Suprapubic skin (tissue), 4 donors: ENCODE data around the gene PTPRZ1. TPM values are rescaled to one million over a fixed set of nuclear protein-coding genes. Genes with fewer than 3 reads are reported as not detected.

ENCODE experiments used
- DNase-seq, 2 donors: peaks; one replicate each; pipeline ENCODE4 v3.0.0-alpha.2; 2019; ENCODE audit warnings: low spot score in 2 of 2
- H3K27ac ChIP-seq: fragments of 200-600 bp; sonication (generic); one replicate; pipeline ENCODE4 v1.5.1; 2019
- H3K27me3 ChIP-seq: fragments of 200-600 bp; sonication (generic); one replicate; pipeline ENCODE4 v1.5.1; 2019
- H3K36me3 ChIP-seq: fragments of 200-600 bp; sonication (generic); one replicate; pipeline ENCODE4 v1.5.1; 2019
- H3K4me1 ChIP-seq: fragments of 200-600 bp; sonication (generic); one replicate; pipeline ENCODE4 v1.5.1; 2019
- H3K4me3 ChIP-seq: fragments of 200-600 bp; sonication (generic); one replicate; pipeline ENCODE4 v1.5.1; 2019; ENCODE audit warnings: mild to moderate bottlenecking
- H3K9me3 ChIP-seq: fragments of 200-600 bp; sonication (generic); one replicate; pipeline ENCODE4 v1.5.1; 2019
- EP300 ChIP-seq: sonication (generic); formaldehyde crosslinking; IDR thresholded peaks from one replicate; pipeline ENCODE4 v1.6.1; 2017; ENCODE audit warnings: antibody characterized with exemption
- POLR2A ChIP-seq, 2 donors: fragments of 450-650 bp; IDR thresholded peaks; one replicate each; pipeline ENCODE4 v1.6.1; 2017; ENCODE audit warnings: antibody characterized with exemption in 2 of 2, mild to moderate bottlenecking in 2 of 2, moderate library complexity in 2 of 2
- POLR2AphosphoS5 ChIP-seq, 3 donors: sonication (generic); formaldehyde crosslinking; IDR thresholded peaks; one replicate each; pipeline ENCODE4 v1.6.1; 2017; ENCODE audit warnings: antibody characterized with exemption in 3 of 3
- WGBS: methylation state at CpG from one replicate; pipeline ENCODE4 v1.1.5; 2018; 5-methylcytosine and 5-hydroxymethylcytosine counted together
- total RNA-seq, 4 donors: library from RNA; depleted of rRNA; stranded (reverse); fragments of >200 nt; gene quantifications; one replicate each; pipeline ENCODE4 v1.1.0, GENCODE V29; 2016
- TF ChIP-seq, protein P1 (sequence below), 2 donors: fragments of 200-600 bp in 1 of 2; fragments of 450-650 bp in 1 of 2; sonication (generic) in 1 of 2; IDR thresholded peaks; one replicate each; pipeline ENCODE4 v1.5.1; 2016 to 2019; ENCODE audit warnings: antibody characterized with exemption in 2 of 2, mild to moderate bottlenecking in 1 of 2, moderate library complexity in 1 of 2

The PTPRZ1 gene
- total RNA-seq, 4 donors from 2014 or later = 47.4 to 88.0 (median 57.5) TPM

- Histone ChIP-seq H3K9me3 (no peaks in the 10 kb centered on the region), H3K36me3 (peaks cover 15% of the 10 kb centered on the region), H3K4me1 (no peaks in the 10 kb centered on the region), H3K27ac (no peak overlapping the region), H3K4me3 (no peak overlapping the region), H3K27me3 (no peaks in the 10 kb centered on the region)
- WGBS = 95% methylated on average over 1 of the region's 1 CpG
- DNase-seq = no peak
- TF ChIP-seq, protein P1, sequence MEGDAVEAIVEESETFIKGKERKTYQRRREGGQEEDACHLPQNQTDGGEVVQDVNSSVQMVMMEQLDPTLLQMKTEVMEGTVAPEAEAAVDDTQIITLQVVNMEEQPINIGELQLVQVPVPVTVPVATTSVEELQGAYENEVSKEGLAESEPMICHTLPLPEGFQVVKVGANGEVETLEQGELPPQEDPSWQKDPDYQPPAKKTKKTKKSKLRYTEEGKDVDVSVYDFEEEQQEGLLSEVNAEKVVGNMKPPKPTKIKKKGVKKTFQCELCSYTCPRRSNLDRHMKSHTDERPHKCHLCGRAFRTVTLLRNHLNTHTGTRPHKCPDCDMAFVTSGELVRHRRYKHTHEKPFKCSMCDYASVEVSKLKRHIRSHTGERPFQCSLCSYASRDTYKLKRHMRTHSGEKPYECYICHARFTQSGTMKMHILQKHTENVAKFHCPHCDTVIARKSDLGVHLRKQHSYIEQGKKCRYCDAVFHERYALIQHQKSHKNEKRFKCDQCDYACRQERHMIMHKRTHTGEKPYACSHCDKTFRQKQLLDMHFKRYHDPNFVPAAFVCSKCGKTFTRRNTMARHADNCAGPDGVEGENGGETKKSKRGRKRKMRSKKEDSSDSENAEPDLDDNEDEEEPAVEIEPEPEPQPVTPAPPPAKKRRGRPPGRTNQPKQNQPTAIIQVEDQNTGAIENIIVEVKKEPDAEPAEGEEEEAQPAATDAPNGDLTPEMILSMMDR (IDR thresholded peaks at IDR 0.05) = no peak
- TF ChIP-seq POLR2A (IDR thresholded peaks at IDR 0.05) (no peak), EP300 (no peak), POLR2AphosphoS5 (IDR thresholded peaks at IDR 0.05) (no peak)
Observed at GRCh38 chr7:122094549-122094948, 221.6 kb downstream of the PTPRZ1 start.

DNA sequence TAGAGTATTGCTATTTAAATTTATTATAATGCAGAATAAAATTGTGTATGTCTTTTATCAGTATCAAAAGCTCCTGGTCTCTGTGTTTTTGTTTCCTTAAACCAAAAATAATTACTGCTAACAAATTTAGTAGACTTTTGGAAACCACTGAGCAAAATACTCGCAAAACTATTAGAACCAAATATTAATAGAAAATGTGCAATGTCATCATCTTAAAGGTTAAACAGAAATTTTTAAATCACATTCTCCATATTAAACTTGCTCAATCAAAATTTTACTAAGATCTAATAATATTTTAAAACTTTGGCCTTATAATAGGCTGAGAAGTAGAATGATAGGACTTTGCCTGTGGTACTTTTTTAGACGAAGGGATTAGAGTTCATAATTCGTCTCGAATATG, 222.7 kb downstream of the PTPRZ1 start:
- WGBS = 88% methylated on average over 4 of the region's 4 CpGs

GRCh38 chr7:122100021-122100420, 227.1 kb downstream of the PTPRZ1 start:
- no peak overlapping the region for H3K4me3 ChIP-seq
- no peak for DNase-seq
- H3K9me3 ChIP-seq = peaks cover 4% of the 10 kb centered on the region
- H3K36me3 ChIP-seq = peaks cover 26% of the 10 kb centered on the region
- H3K27me3 ChIP-seq = no peaks in the 10 kb centered on the region
- H3K27ac ChIP-seq = no peak overlapping the region
- H3K4me1 ChIP-seq = no peaks in the 10 kb centered on the region
- no peak for TF ChIP-seq POLR2AphosphoS5 (IDR thresholded peaks at IDR 0.05)
- TF ChIP-seq POLR2A (IDR thresholded peaks at IDR 0.05) = no peak
- TF ChIP-seq, protein P1 (IDR thresholded peaks at IDR 0.05) = no peak
- no peak for TF ChIP-seq EP300
- WGBS = 63% methylated on average over 3 of the region's 3 CpGs

More for the DNA sequence above, 222.7 kb downstream of the PTPRZ1 start:
- no peak overlapping the region for H3K27ac ChIP-seq
- H3K4me1 ChIP-seq = no peaks in the 10 kb centered on the region
- no peaks in the 10 kb centered on the region for H3K27me3 ChIP-seq
- no peak for DNase-seq
- no peak overlapping the region for H3K4me3 ChIP-seq
- H3K36me3 ChIP-seq = peaks cover 9% of the 10 kb centered on the region
- H3K9me3 ChIP-seq = no peaks in the 10 kb centered on the region
- TF ChIP-seq, protein P1 (IDR thresholded peaks at IDR 0.05) = no peak
- TF ChIP-seq EP300 = no peak
- no peak for TF ChIP-seq POLR2A (IDR thresholded peaks at IDR 0.05)
- TF ChIP-seq POLR2AphosphoS5 (IDR thresholded peaks at IDR 0.05) = no peak

DNA sequence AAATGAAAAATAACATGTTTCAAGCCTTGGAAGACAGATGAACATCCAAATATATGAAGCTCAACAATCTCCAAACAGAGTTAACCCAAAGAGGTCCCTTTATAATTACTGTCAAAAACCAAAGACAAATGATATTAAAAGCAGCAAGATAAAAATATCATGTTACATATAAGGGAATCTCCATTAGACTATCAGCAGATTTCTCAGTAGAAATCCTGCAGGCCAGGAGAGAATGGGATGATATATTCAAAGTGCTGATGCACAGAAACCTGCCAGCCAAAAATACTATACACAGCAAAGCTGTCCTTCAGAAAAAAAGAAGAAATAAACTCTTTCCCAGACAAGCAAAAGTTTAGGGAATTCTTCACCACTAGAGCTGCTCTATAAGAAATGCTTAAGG, 230.1 kb downstream of the PTPRZ1 start:
- H3K4me1 ChIP-seq = no peaks in the 10 kb centered on the region
- peaks cover 35% of the 10 kb centered on the region for H3K36me3 ChIP-seq
- TF ChIP-seq, protein P1 (IDR thresholded peaks at IDR 0.05) = no peak
- TF ChIP-seq POLR2A (IDR thresholded peaks at IDR 0.05) (no peak), EP300 (no peak), POLR2AphosphoS5 (IDR thresholded peaks at IDR 0.05) (no peak)

More for the DNA sequence above, 230.1 kb downstream of the PTPRZ1 start:
- Histone ChIP-seq H3K4me3 (no peak overlapping the region), H3K9me3 (peaks cover 20% of the 10 kb centered on the region), H3K27ac (no peak overlapping the region), H3K27me3 (no peaks in the 10 kb centered on the region)
- DNase-seq = no peak
